Fibroblast of skin of scalp (primary cell): Measurements from ENCODE around the gene YPEL5. TPM values are rescaled to one million over a fixed set of nuclear protein-coding genes. Genes with fewer than 3 reads are reported as not detected.
"Not testable (repeated sequence)": the region's sequence is repeated elsewhere in the genome, so short reads cannot be mapped to it uniquely, and the experiment has no call there.

Experiments
- DNase-seq: peaks from one replicate; pipeline ENCODE4 v3.0.0-alpha.2; 2013
- polyA plus RNA-seq, 2 experiments: library from polyadenylated mRNA; unstranded; fragments of 120-200 nt; gene quantifications; one replicate each; pipeline ENCODE4 v1.2.1, GENCODE V29; 2013; ENCODE audit not compliant: insufficient read length in 2 of 2

YPEL5 gene
- polyA plus RNA-seq (2013, experiment 1 of 2; ENCODE audit: insufficient read length) = 66.7 TPM
- polyA plus RNA-seq (2013, experiment 2 of 2; ENCODE audit: insufficient read length) = 69.7 TPM

- DNase-seq = peak; percentile 99
Observed at GRCh38 chr2:30146337-30147195, at the start of gene YPEL5. Gene YPEL5, plus strand, starts transcription at chr2:30147007. Its CDS starts 9,645 bp downstream, at chr2:30156652.

GRCh38 chr2:30098266-30099005, 48.4 kb upstream of the YPEL5 start:
- no peak for DNase-seq

GRCh38 chr2:30099366-30099765, 47.4 kb upstream of the YPEL5 start:
- DNase-seq = peak; percentile 37

DNA sequence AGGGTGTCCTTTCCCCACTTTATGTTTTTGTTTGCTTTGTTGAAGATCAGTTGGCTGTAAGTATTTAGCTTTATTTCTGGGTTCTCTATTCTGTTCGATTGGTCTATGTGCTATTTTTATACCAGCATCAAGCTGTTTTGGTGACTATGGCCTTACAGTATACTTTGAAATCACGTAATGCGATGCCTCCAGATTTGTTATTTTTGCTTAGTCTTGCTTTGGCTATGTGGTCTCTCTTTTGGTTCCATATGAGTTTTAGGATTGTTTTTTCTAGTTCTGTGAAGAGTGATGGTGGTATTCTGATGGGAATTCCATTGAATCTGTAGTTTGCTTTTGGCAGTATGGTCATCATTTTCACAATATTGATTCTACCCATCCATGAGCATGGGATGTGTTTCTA, 46.1 kb upstream of the YPEL5 start:
- peak; percentile 15 for DNase-seq

- DNase-seq = no peak
Observed at GRCh38 chr2:30104307-30104706, 42.5 kb upstream of the YPEL5 start.

DNA sequence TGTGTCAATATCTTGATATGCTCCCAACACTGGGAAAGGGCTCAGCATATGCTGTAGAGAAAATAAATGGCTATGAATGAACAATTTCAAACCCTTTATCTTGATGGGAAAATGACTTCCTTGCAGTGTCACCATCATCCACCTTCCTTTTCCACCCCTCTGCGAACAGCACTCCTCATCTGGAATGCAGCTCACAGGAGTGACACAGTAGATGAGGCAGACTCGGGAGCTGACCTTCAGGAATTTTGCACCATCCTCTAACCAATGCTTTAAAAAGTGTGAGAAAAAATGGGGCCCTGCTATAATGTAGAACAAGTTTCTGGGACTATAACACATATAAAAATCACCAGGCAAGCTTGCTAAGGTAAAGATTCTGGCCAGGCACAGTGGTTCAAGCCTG, 41.3 kb upstream of the YPEL5 start:
- no peak for DNase-seq

GRCh38 chr2:30106543-30106942, 40.3 kb upstream of the YPEL5 start:
- DNase-seq = peak; percentile 39

- no peak for DNase-seq
Observed at GRCh38 chr2:30108192-30108591, 38.6 kb upstream of the YPEL5 start.

GRCh38 chr2:30108851-30109250, 38.0 kb upstream of the YPEL5 start:
- no peak for DNase-seq

GRCh38 chr2:30109856-30110255, 37.0 kb upstream of the YPEL5 start:
- no peak for DNase-seq

GRCh38 chr2:30110773-30111172, 36.0 kb upstream of the YPEL5 start:
- peak; percentile 22 for DNase-seq

GRCh38 chr2:30111186-30111585, 35.6 kb upstream of the YPEL5 start:
- DNase-seq = not testable (repeated sequence)

GRCh38 chr2:30112561-30112960, 34.2 kb upstream of the YPEL5 start:
- DNase-seq = no peak

GRCh38 chr2:30113617-30114293, 33.1 kb upstream of the YPEL5 start:
- DNase-seq = peak; percentile 88

DNA sequence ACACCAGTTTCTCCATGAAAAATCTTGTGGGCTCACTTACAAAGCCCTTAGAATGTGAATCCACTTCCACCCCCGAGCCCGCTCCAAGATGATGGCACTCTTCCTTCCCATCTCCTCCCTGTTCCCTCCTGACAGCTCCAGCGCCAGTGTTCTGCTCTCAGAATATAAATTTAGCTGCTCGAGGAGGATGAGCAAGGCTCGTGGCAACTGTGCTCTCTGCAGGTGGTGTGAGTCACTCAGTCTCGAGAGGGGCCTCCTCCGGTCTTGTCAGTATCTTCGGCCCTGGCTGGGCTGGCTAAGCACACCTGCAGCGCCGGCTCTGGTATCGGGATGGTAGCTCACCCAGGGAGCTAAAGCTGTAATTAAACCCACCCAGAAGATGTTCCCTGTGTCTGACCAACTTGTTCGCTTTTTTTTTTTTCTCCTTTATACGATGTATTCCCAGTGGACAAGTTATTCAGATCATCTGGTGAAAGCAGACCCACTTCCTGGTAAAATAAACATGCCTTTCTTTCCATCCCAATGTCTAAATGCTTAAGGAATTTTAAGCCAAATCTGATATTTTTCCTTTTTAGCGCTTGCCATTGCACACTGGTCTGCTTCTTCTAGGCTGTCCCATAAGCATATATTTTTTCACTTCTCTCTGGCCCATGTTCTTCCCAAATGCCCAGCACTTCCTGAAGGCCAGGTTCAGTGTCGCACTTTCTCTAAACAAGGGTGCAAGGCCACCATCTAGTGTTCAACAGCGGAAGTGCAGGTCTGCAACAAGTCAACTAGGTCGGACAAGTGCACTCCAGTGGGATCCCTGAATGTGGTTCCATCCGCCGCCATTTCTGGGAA, 31.4 kb upstream of the YPEL5 start:
- DNase-seq = peak; percentile 82

DNA sequence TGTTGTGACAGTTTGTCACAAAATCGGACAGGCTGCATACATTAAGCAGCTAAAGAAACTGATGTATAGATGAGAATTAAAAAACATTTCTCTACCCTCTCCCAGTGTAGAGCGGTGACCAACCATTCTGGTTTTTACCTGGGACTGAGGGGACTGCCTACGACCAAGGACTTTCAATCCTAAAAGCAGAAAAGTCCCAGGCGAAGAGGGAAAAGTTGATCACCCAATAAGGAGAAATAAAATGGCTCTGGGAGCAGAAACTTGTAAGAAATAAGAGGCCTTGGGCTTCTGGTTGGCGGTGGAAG, 30.9 kb upstream of the YPEL5 start:
- no peak for DNase-seq

DNA sequence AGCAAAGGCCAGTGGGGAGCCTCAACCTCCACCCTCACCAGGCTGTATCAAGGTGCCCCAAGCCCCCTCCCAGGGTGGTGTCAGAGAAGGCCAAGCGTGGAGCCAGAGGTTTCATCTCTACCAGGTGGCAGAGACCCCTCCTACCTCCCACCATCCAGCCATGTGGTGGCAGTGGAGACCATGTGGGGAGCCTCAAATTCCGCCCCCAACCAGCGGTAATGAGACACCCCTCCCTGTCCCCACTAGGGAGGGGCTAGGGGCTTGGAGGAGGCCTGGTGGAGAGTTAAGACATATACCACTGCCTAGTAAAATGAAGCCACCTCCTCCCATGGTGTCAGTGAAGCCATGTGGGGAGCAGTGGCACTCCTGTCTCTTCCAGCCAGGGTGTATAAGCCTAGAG, 24.4 kb upstream of the YPEL5 start:
- no peak for DNase-seq

GRCh38 chr2:30127016-30127893, 19.6 kb upstream of the YPEL5 start:
- DNase-seq = peak; percentile 40

- DNase-seq = no peak
Observed at GRCh38 chr2:30134582-30134981, 12.2 kb upstream of the YPEL5 start.

DNA sequence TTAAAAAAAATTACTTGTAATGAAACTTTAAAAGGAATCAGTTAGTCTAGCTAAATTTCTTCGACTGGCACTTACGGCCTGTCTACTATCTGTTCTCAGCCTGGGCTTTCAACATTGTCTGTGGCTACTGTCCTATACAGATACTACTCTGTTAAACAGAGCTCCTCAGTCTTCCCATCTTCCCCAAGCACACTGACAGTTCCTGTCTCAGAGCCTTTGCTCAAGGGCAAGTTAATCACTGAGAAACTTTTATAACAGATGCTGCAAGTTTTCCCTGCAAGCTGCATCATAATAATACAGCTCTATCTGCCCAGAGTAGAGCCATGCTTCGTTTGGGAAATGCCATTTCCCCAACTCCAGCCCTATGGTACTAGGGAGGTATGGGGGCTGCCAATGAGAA, 11.3 kb upstream of the YPEL5 start:
- no peak for DNase-seq

GRCh38 chr2:30136764-30137444, 9.9 kb upstream of the YPEL5 start:
- DNase-seq = no peak
